Esophagus muscularis mucosa (tissue), 4 donors: ENCODE measurements around the gene SLCO2A1. TPM values are rescaled to one million over a fixed set of nuclear protein-coding genes. Genes with fewer than 3 reads are reported as not detected.

Experiments used
- DNase-seq: peaks from one replicate; pipeline ENCODE4 v3.0.0-alpha.2; 2017; ENCODE audit errors: extremely low spot score
- H3K27ac ChIP-seq, 4 donors: fragments of 200-600 bp; sonication (generic); replicated peaks in 1 of 4; 1 replicate in 3 of 4; 2 replicates in 1 of 4; pipeline ENCODE4 v1.5.1; 2016 to 2019; ENCODE audit warnings: mild to moderate bottlenecking in 1 of 4
- H3K27me3 ChIP-seq, 4 donors: fragments of 200-600 bp; sonication (generic); one replicate each; pipeline versions ENCODE4 v1.5.1 to v1.6.0; 2016 to 2019
- H3K36me3 ChIP-seq, 4 donors: fragments of 200-600 bp; sonication (generic); one replicate each; pipeline ENCODE4 v1.5.1; 2016 to 2019
- H3K4me1 ChIP-seq, 4 donors: fragments of 200-600 bp; sonication (generic); one replicate each; pipeline ENCODE4 v1.5.1; 2016 to 2019
- H3K4me3 ChIP-seq, 4 donors: fragments of 200-600 bp; sonication (generic); 1 replicate in 2 of 4; 2 replicates in 2 of 4; pipeline ENCODE4 v1.5.1; 2016 to 2019; ENCODE audit warnings: mild to moderate bottlenecking in 4 of 4, moderate library complexity in 1 of 4
- H3K9me3 ChIP-seq, 4 donors: fragments of 200-600 bp; sonication (generic); 1 replicate in 3 of 4; 2 replicates in 1 of 4; pipeline ENCODE4 v1.5.1; 2016 to 2019
- EP300 ChIP-seq: sonication (generic); formaldehyde crosslinking; IDR thresholded peaks from one replicate; pipeline ENCODE4 v1.6.1; 2017; ENCODE audit warnings: antibody characterized with exemption
- POLR2A ChIP-seq: fragments of 450-650 bp; IDR thresholded peaks from one replicate; pipeline ENCODE4 v1.6.1; 2017; ENCODE audit warnings: antibody characterized with exemption, moderate library complexity, mild to moderate bottlenecking, low read depth
- POLR2AphosphoS5 ChIP-seq, 2 donors: sonication (generic); formaldehyde crosslinking; IDR thresholded peaks; one replicate each; pipeline ENCODE4 v1.6.1; 2017; ENCODE audit warnings: antibody characterized with exemption in 2 of 2
- WGBS: methylation state at CpG from one replicate; pipeline ENCODE4 v1.1.5; 2018; 5-methylcytosine and 5-hydroxymethylcytosine counted together
- intact Hi-C: fragments of 100-400 bp; cut with DNase I; formaldehyde crosslinking; loops from one replicate; pipeline ENCODE4 v1.15.1; 2023
- total RNA-seq, 4 donors: library from RNA; depleted of rRNA; stranded (reverse); fragments of >200 nt; gene quantifications; one replicate each; pipeline versions ENCODE4 v1.1.0 to v1.2.1, GENCODE V29; 2016
- TF ChIP-seq, protein P1 (sequence below), 3 experiments: fragments of 200-600 bp in 2 of 3; fragments of 450-650 bp in 1 of 3; sonication (generic) in 2 of 3; IDR thresholded peaks; one replicate each; pipeline ENCODE4 v1.5.1; 2017 to 2019; ENCODE audit warnings: antibody characterized with exemption in 3 of 3, mild to moderate bottlenecking in 2 of 3, moderate library complexity in 1 of 3

The SLCO2A1 gene
- total RNA-seq, 4 donors from 2014 or later, result 8.3 to 17.6 (median 13.8) TPM

DNA sequence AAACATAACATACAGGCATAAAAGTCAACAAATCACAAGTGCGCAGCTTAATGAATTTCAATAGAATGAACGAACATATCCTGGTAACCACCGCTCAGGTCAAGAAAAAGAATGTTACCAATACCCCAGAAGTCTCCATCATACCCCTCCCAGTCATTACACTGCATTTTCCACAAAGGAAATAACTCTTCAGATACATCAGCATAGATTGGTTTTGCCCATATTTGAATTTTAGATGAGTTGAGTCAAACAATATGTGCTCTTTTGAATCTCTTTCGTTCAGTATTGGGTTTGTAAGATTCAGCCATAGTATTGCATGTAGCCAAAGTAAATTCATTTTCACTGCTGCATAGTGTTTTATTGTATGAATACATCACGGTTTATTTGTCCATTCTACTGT is 127.9 kb downstream of the SLCO2A1 start:
- H3K36me3 ChIP-seq, result no peaks in the 10 kb centered on the region
- H3K27ac ChIP-seq, result no peak overlapping the region
- no peak for DNase-seq
- H3K4me3 ChIP-seq, result no peak overlapping the region
- no peak for TF ChIP-seq POLR2AphosphoS5 (IDR thresholded peaks at IDR 0.05)
- no peak for TF ChIP-seq EP300
- TF ChIP-seq, protein P1, sequence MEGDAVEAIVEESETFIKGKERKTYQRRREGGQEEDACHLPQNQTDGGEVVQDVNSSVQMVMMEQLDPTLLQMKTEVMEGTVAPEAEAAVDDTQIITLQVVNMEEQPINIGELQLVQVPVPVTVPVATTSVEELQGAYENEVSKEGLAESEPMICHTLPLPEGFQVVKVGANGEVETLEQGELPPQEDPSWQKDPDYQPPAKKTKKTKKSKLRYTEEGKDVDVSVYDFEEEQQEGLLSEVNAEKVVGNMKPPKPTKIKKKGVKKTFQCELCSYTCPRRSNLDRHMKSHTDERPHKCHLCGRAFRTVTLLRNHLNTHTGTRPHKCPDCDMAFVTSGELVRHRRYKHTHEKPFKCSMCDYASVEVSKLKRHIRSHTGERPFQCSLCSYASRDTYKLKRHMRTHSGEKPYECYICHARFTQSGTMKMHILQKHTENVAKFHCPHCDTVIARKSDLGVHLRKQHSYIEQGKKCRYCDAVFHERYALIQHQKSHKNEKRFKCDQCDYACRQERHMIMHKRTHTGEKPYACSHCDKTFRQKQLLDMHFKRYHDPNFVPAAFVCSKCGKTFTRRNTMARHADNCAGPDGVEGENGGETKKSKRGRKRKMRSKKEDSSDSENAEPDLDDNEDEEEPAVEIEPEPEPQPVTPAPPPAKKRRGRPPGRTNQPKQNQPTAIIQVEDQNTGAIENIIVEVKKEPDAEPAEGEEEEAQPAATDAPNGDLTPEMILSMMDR (IDR thresholded peaks at IDR 0.05), result no peak
- TF ChIP-seq POLR2A, result no peak
- H3K4me1 ChIP-seq, result no peaks in the 10 kb centered on the region
- no peaks in the 10 kb centered on the region for H3K9me3 ChIP-seq
- WGBS, result 87% methylated on average over 5 of the region's 5 CpGs
- no peaks in the 10 kb centered on the region for H3K27me3 ChIP-seq
- intact Hi-C loops, result no loop called here

DNA sequence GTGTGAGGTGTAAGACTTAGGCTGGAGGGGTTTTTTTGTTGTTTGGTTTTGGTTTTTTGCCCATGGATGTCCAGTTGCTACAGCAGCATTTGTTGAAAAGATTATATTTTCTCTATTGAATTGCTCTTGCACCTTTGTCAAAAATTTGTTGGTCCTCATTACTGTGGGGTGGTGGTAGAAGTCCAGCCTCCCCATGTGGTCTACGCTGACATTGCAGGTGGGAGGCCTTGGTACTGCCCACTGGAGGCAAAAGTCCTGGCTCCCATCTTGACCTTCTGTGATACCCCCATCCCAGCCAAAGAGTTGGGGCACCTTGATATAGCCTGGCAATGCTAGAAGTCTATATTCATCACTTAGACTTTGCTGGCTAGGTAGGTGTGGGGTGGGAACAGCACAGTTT is 128.6 kb downstream of the SLCO2A1 start:
- no peak for DNase-seq
- intact Hi-C loops, result no loop called here
- Histone ChIP-seq H3K4me3 (no peak overlapping the region), H3K9me3 (no peaks in the 10 kb centered on the region), H3K27ac (no peak overlapping the region), H3K27me3 (peaks cover 0 to under 1% (median 0%) of the 10 kb centered on the region in 4 donors), H3K36me3 (no peaks in the 10 kb centered on the region), H3K4me1 (peaks cover 3 to 6% (median 4%) of the 10 kb centered on the region in 4 donors)
- TF ChIP-seq EP300 (no peak), POLR2A (no peak), POLR2AphosphoS5 (IDR thresholded peaks at IDR 0.05) (no peak)
- TF ChIP-seq, protein P1 (IDR thresholded peaks at IDR 0.05), result no peak
- WGBS, result 77% methylated on average over 1 of the region's 1 CpG

- DNase-seq, result peak; percentile 50
- no peaks in the 10 kb centered on the region for H3K9me3 ChIP-seq
- H3K4me1 ChIP-seq, result peaks cover 6 to 21% (median 19%) of the 10 kb centered on the region in 4 donors
- intact Hi-C loops, result no loop called here
- H3K36me3 ChIP-seq, result no peaks in the 10 kb centered on the region
- TF ChIP-seq POLR2AphosphoS5 (IDR thresholded peaks at IDR 0.05) (no peak), EP300 (no peak), POLR2A (no peak)
- TF ChIP-seq, protein P1 (IDR thresholded peaks at IDR 0.05), result no peak
- H3K27ac ChIP-seq, result no peak overlapping the region
- no peak overlapping the region for H3K4me3 ChIP-seq
- H3K27me3 ChIP-seq, result peaks cover 0 to 15% (median 0%) of the 10 kb centered on the region in 4 donors
These were observed 130.4 kb downstream of the SLCO2A1 start for GRCh38 chr3:133899311-133899710.

DNA sequence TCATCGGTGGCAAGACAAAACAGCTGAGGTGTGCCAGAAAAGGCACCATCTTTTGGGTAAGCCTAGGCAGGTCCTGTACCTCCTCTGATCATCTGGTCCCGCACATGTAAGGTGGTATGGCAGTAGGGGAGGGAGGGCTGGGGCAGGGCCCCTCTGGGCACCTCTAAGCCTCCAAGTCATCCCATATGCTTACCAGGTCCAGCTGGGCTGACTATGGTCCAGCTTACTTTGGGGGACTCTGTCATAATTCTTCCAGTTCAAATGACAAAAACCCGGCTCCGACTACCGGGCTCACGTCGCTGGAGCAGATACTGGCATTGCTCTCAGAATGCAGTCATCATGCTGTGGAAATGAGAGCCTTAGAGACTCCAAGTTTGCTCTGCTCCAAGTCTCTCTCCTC is 132.2 kb downstream of the SLCO2A1 start:
- no peaks in the 10 kb centered on the region for H3K36me3 ChIP-seq
- DNase-seq, result peak; percentile 91
- no peaks in the 10 kb centered on the region for H3K9me3 ChIP-seq
- no peak overlapping the region for H3K4me3 ChIP-seq
- H3K4me1 ChIP-seq, result peaks cover 12 to 30% (median 25%) of the 10 kb centered on the region in 4 donors
- H3K27me3 ChIP-seq, result peaks cover 0 to 15% (median 0%) of the 10 kb centered on the region in 4 donors
- no peak overlapping the region for H3K27ac ChIP-seq
- WGBS, result 92% methylated on average over 6 of the region's 7 CpGs
- TF ChIP-seq, protein P1 (IDR thresholded peaks at IDR 0.05), result no peak
- TF ChIP-seq POLR2AphosphoS5 (IDR thresholded peaks at IDR 0.05), result no peak
- no peak for TF ChIP-seq EP300
- no peak for TF ChIP-seq POLR2A
- intact Hi-C loops, result no loop called here
